Fibroblast of the aortic adventitia (primary cell): ENCODE data around the gene GPC5. TPM values are rescaled to one million over a fixed set of nuclear protein-coding genes. Genes with fewer than 3 reads are reported as not detected.
A peak's percentile ranks its signal among the peaks of the same experiment; 100 is the strongest.

Experiments used
- DNase-seq: peaks from one replicate; pipeline ENCODE4 v3.0.0-alpha.2; 2010; ENCODE audit warnings: low read depth
- H3K4me3 ChIP-seq: 2 replicates; pipeline ENCODE4 v1.5.1; 2011; ENCODE audit warnings: low read depth, mild to moderate bottlenecking, control low read depth, low read length, moderate library complexity
- CTCF ChIP-seq: IDR thresholded peaks from 2 replicates; pipeline ENCODE4 v1.5.1; 2011; ENCODE audit warnings: mild to moderate bottlenecking, low read length, control low read depth, inconsistent platforms; ENCODE audit not compliant: insufficient read depth
- total RNA-seq: library from RNA; depleted of rRNA; stranded (reverse); fragments of >200 nt; gene quantifications from 2 replicates; pipeline ENCODE4 v1.2.3, GENCODE V29; 2012; ENCODE audit warnings: low replicate concordance

GPC5 gene
- total RNA-seq, 1 donor = 0.18 TPM

- no peak for TF ChIP-seq CTCF
- H3K4me3 ChIP-seq = no peak overlapping the region
- no peak for DNase-seq
Observed at GRCh38 chr13:91567485-91568207, 169.2 kb downstream of the GPC5 start.

- no peak for TF ChIP-seq CTCF
- no peak overlapping the region for H3K4me3 ChIP-seq
- no peak for DNase-seq
Observed at GRCh38 chr13:91571681-91572080, 173.3 kb downstream of the GPC5 start.

- TF ChIP-seq CTCF = no peak
- DNase-seq = no peak
- no peak overlapping the region for H3K4me3 ChIP-seq
Observed at GRCh38 chr13:91572439-91572838, 174.0 kb downstream of the GPC5 start.

- H3K4me3 ChIP-seq = no peak overlapping the region
- TF ChIP-seq CTCF = no peak
- no peak for DNase-seq
Observed at GRCh38 chr13:91572944-91573598, 174.7 kb downstream of the GPC5 start.

- peak; percentile 34 for DNase-seq
- no peak for TF ChIP-seq CTCF
- no peak overlapping the region for H3K4me3 ChIP-seq
Observed at GRCh38 chr13:91574766-91575165, 176.3 kb downstream of the GPC5 start.

GRCh38 chr13:91576590-91576989, 178.2 kb downstream of the GPC5 start:
- DNase-seq = no peak
- no peak for TF ChIP-seq CTCF
- H3K4me3 ChIP-seq = no peak overlapping the region
